Thyroid gland (tissue), 4 donors: Measurements from ENCODE around the gene ITM2C.

ENCODE experiments used
- POLR2A ChIP-seq, 2 donors: fragments of 450-650 bp; IDR thresholded peaks; one replicate each; pipeline ENCODE4 v1.6.1; 2017; ENCODE audit warnings: antibody characterized with exemption in 2 of 2, mild to moderate bottlenecking in 2 of 2, moderate library complexity in 1 of 2
- TF ChIP-seq, protein P1 (sequence below), 6 experiments: fragments of 200-600 bp in 3 of 6; fragments of 450-650 bp in 3 of 6; sonication (generic) in 3 of 6; IDR thresholded peaks; one replicate each; pipeline ENCODE4 v1.5.1; 2016 to 2019; ENCODE audit warnings: antibody characterized with exemption in 6 of 6, mild to moderate bottlenecking in 2 of 6, inconsistent platforms in 1 of 6, moderate library complexity in 1 of 6

GRCh38 chr2:230907361-230908091, 42.8 kb downstream of the ITM2C start:
- TF ChIP-seq POLR2A (IDR thresholded peaks at IDR 0.05), result no peak
- TF ChIP-seq, protein P1, sequence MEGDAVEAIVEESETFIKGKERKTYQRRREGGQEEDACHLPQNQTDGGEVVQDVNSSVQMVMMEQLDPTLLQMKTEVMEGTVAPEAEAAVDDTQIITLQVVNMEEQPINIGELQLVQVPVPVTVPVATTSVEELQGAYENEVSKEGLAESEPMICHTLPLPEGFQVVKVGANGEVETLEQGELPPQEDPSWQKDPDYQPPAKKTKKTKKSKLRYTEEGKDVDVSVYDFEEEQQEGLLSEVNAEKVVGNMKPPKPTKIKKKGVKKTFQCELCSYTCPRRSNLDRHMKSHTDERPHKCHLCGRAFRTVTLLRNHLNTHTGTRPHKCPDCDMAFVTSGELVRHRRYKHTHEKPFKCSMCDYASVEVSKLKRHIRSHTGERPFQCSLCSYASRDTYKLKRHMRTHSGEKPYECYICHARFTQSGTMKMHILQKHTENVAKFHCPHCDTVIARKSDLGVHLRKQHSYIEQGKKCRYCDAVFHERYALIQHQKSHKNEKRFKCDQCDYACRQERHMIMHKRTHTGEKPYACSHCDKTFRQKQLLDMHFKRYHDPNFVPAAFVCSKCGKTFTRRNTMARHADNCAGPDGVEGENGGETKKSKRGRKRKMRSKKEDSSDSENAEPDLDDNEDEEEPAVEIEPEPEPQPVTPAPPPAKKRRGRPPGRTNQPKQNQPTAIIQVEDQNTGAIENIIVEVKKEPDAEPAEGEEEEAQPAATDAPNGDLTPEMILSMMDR (IDR thresholded peaks at IDR 0.05), result no peak
